Upper lobe of left lung (tissue), 4 donors: Measurements from ENCODE around the gene NPIPB6.
"Not testable (repeated sequence)": the region's sequence is repeated elsewhere in the genome, so short reads cannot be mapped to it uniquely, and the experiment has no call there.

Source experiments
- CTCF ChIP-seq, 6 experiments: fragments of 450-650 bp in 4 of 6; fragments of 200-600 bp in 2 of 6; sonication (generic) in 2 of 6; IDR thresholded peaks; one replicate each; pipeline ENCODE4 v1.5.1; 2016 to 2019; ENCODE audit warnings: antibody characterized with exemption in 6 of 6
- POLR2AphosphoS5 ChIP-seq, 2 donors: sonication (generic); formaldehyde crosslinking; IDR thresholded peaks; one replicate each; pipeline ENCODE4 v1.5.1; 2017; ENCODE audit warnings: antibody characterized with exemption in 2 of 2

DNA sequence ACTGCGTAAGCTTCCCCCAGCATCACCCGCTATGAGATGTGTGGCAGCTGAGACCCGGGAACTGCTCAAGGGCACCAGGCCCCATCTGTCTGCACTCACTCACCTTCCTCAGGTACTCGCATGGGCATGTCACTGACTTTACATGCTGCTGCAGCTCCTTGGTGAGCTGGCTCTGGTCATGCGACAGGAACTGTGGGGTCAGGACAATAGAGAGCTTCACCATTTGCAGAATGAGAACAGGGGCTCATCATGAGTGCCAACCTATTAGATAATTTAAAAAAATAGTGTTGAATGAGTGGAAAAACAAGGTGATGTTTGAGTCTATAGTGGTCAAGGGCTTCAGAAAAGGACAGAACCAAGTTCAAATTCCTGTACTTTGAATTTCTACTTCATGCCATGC lies 708 bp downstream of the NPIPB6 start:
- TF ChIP-seq CTCF, POLR2AphosphoS5 (IDR thresholded peaks at IDR 0.05): not testable (repeated sequence)
